Activated T-helper 17 cell treated with anti-CD3 and anti-CD28 coated beads, Interleukin-2, amount 50 U/mL, for 72 hours (primary cell): ENCODE data around the gene B3GAT2. TPM values are rescaled to one million over a fixed set of nuclear protein-coding genes. Genes with fewer than 3 reads are reported as not detected.
A peak's percentile ranks its signal among the peaks of the same experiment; 100 is the strongest.

ENCODE experiments used
- ATAC-seq: fragments of 150-1000 bp; cut with Tn5 transposase; replicated peaks from 2 replicates; pipeline ENCODE4 v1.10.0; 2021; ENCODE audit warnings: mild to moderate bottlenecking, moderate library complexity
- H3K27ac Mint-ChIP-seq: one replicate; pipeline ENCODE4 v1.8.0; 2022; ENCODE audit warnings: mixed read lengths
- H3K27me3 Mint-ChIP-seq: one replicate; pipeline ENCODE4 v1.8.0; 2022; ENCODE audit warnings: mixed read lengths
- H3K36me3 Mint-ChIP-seq: one replicate; pipeline ENCODE4 v1.8.0; 2022; ENCODE audit warnings: low read depth, mild to moderate bottlenecking, mixed read lengths
- H3K4me1 Mint-ChIP-seq: one replicate; pipeline ENCODE4 v1.8.0; 2022; ENCODE audit warnings: mixed read lengths
- H3K4me3 Mint-ChIP-seq: one replicate; pipeline ENCODE4 v1.8.0; 2022; ENCODE audit warnings: mild to moderate bottlenecking, mixed read lengths
- H3K9me3 Mint-ChIP-seq: one replicate; pipeline ENCODE4 v1.8.0; 2022; ENCODE audit warnings: mixed read lengths
- total RNA-seq, 2 donors: library from RNA; stranded (reverse); gene quantifications; one replicate each; pipeline ENCODE4 v1.2.3, GENCODE V29; 2022

Gene B3GAT2
- total RNA-seq, 2 donors from 2014 or later = not detected

DNA sequence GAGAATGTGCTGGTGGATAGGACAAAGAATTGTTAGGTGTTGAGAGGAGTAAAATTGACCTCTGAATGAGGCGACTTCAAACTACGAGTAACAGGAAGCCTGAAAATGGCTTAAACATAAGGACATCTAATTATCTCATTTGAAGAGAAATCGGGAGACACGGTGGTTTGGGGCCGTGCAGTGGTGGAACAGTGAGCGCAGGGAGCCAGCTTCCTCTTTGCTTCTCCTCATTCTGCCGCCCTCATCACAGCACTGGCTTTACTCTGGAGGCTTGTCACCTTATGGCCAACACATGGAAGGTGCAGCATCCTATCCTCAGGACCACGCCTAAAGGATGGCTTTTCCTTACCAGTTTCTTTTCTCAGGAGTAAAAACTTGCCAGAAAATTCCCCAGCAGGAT, 114.3 kb downstream of the B3GAT2 start:
- Mint-ChIP-seq H3K36me3 (peaks cover 39% of the 10 kb centered on the region), H3K4me1 (peaks cover 6% of the 10 kb centered on the region), H3K27ac (no peak overlapping the region), H3K4me3 (no peak overlapping the region), H3K27me3 (no peaks in the 10 kb centered on the region), H3K9me3 (no peaks in the 10 kb centered on the region)
- ATAC-seq = no peak

DNA sequence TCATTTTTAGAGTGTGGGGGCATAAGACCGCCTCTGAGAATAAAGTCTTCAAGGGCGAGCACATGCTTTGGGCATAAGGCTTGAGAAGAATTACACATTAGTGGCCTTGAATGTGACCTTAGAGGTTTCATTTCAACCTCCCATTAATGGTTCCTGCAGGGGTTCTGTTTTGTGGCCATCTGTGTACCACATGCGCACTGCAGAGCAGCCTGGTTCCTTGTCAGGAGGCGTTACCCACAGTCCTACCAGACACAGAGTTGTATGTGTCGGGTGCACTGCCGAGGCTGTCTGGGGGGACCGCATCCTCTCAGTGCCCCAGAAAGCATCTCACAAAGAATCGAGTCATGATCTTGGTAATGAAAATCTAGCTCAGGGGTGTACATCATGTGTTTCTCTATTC, 115.7 kb downstream of the B3GAT2 start:
- ATAC-seq = no peak
- H3K27me3 Mint-ChIP-seq = no peaks in the 10 kb centered on the region
- H3K4me1 Mint-ChIP-seq = peaks cover 6% of the 10 kb centered on the region
- H3K36me3 Mint-ChIP-seq = peaks cover 44% of the 10 kb centered on the region
- no peak overlapping the region for H3K27ac Mint-ChIP-seq
- no peak overlapping the region for H3K4me3 Mint-ChIP-seq
- H3K9me3 Mint-ChIP-seq = no peaks in the 10 kb centered on the region

DNA sequence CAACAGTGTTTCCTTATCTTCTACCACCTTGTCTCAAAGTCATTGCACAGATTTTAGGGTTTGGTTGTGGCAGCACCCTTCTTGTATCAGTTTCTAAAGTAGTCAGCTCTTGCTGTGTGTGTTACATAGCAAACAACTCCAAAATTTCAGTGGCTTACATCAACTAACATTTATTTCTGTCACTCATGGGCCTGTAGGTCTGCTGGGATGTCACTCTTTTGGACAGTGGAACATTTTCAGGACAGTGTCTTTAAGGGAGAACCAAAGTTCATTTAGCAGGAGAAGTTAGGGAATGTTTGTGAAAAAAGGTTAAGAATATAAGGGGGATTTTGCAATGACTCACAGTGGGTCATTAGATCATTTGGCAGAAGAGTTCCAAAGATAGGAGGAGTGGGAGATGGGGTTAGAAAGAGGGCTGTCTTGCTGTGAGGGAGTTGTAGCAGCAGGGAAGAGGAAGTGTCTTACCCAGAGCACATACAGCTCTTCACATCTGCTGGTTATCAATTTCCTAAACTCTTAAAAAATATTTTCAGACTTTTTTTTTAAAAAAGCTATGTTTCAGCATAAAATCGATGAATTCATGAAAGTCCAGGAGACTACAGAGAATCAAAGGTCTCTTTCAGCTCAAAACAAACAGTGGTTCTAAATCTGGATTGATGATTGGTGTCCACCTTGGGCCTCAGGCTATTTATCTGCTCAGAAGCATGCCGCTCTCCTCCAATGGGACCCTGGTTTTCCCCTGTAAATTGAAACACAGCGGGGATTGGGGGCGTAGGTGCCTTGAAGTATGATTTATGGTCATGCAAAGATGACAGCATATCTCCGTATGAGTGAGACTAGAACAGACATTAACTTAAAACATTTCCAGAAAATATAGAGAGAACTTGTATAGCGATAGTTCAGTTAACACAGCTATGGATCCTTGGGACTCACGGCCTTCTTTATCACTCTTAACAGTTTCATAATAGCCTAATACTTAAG, 117.3 kb downstream of the B3GAT2 start:
- ATAC-seq = peak; percentile 53
- Mint-ChIP-seq H3K4me3 (no peak overlapping the region), H3K27ac (no peak overlapping the region), H3K27me3 (no peaks in the 10 kb centered on the region), H3K9me3 (no peaks in the 10 kb centered on the region), H3K4me1 (peaks cover 4% of the 10 kb centered on the region), H3K36me3 (peaks cover 35% of the 10 kb centered on the region)

DNA sequence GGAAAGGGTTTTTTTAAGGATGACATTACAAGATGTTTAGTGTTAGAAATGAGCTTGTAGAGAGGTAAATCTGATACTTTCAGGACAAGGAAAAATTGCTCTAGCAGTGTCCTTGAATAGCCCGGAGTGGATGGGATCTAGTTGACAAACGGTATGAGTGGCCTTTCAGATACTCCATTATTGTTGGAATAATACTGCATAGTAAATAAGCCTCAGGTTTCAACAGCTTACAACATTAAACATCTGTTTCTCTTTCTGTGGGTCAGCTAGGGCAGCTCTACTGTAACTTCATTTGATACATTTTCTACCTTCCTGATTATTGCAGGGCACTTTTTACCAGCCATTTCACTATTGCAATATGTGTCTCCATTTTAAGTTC, 118.0 kb downstream of the B3GAT2 start:
- H3K36me3 Mint-ChIP-seq = peaks cover 37% of the 10 kb centered on the region
- H3K27me3 Mint-ChIP-seq = no peaks in the 10 kb centered on the region
- no peak overlapping the region for H3K4me3 Mint-ChIP-seq
- peaks cover 4% of the 10 kb centered on the region for H3K4me1 Mint-ChIP-seq
- no peaks in the 10 kb centered on the region for H3K9me3 Mint-ChIP-seq
- no peak overlapping the region for H3K27ac Mint-ChIP-seq
- ATAC-seq = no peak

DNA sequence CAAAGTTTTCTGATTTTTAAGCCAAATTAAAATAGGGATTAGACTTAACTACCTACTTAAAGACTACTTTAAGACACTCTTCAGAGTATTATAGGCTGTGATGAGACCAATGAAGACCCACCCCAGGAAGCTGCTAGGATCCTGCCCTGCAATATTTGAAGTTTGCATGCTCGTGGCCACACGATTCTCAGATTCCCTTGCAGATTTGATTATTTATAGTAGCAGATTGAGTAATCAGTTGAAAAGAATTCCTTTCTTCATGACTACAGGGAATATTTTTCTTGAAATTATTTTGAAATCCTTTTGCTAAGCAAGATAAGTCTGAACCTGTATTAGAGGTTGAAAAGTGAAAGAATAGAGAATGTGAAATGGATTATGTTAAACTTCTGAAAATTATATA, 122.3 kb downstream of the B3GAT2 start:
- H3K27ac Mint-ChIP-seq = no peak overlapping the region
- H3K9me3 Mint-ChIP-seq = no peaks in the 10 kb centered on the region
- ATAC-seq = no peak
- peaks cover 4% of the 10 kb centered on the region for H3K4me1 Mint-ChIP-seq
- peaks cover 31% of the 10 kb centered on the region for H3K36me3 Mint-ChIP-seq
- no peaks in the 10 kb centered on the region for H3K27me3 Mint-ChIP-seq
- H3K4me3 Mint-ChIP-seq = no peak overlapping the region

DNA sequence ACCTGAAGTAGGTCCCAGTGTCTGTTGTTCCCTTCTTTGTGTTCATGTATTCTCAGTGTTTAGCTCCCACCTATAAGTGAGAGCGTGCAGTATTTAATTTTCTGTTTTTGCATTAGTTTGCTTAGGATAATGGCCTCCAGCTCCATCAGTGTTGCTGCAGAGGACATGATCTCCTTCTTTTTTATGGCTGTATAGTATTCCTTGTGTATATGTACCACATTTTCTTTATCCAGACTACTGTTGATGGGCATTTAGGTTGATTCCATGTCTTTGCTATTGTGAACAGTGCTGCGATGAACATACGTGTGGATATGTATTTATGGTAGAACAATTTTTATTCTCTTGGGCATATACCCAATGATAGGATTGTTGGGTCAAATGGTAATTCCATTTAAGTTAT, 125.4 kb downstream of the B3GAT2 start:
- Mint-ChIP-seq H3K4me1 (peaks cover 8% of the 10 kb centered on the region), H3K9me3 (no peaks in the 10 kb centered on the region), H3K27me3 (no peaks in the 10 kb centered on the region), H3K36me3 (peaks cover 12% of the 10 kb centered on the region), H3K4me3 (no peak overlapping the region), H3K27ac (no peak overlapping the region)
- no peak for ATAC-seq

DNA sequence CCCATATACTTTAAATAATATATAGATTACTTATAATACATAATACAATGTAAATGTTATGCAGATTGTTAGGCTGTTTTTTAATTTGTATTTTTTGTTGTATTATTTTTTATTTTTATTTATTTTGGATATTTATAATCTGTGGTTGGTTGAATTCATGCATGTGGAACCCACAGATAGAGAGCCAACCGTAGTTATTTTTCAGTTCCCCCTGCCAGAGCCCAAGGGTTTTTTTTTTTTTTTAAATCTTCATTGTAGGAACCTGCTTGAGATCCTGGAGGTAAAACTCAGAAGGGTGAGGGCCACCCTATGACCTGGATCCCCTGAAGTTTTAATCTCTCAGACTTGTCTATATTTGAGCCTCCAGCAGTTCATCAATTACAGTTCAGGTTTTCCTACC, 133.2 kb downstream of the B3GAT2 start:
- H3K27ac Mint-ChIP-seq = no peak overlapping the region
- no peak for ATAC-seq
- no peaks in the 10 kb centered on the region for H3K27me3 Mint-ChIP-seq
- no peak overlapping the region for H3K4me3 Mint-ChIP-seq
- no peaks in the 10 kb centered on the region for H3K9me3 Mint-ChIP-seq
- H3K36me3 Mint-ChIP-seq = peaks cover 24% of the 10 kb centered on the region
- peaks cover 5% of the 10 kb centered on the region for H3K4me1 Mint-ChIP-seq

DNA sequence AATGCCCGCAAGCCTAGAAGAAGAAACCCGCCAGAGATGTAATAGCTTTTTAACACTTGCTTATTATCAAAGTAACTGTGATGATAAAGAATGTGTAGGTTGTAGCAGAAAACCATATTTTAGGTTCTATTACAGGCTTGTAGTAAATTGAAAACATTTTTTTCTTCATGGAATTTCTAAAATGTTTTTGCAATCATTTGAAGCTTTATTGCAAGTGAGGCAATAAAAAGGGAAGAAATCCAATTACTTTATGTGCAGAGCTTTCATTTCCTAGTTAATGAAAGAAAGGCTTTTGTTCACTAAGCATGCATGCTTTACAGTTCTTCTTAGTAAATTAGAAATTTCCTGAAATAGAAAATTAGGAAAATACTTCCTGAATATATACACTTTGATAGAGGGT, 135.1 kb downstream of the B3GAT2 start:
- Mint-ChIP-seq H3K27me3 (no peaks in the 10 kb centered on the region), H3K9me3 (no peaks in the 10 kb centered on the region), H3K4me1 (no peaks in the 10 kb centered on the region), H3K27ac (no peak overlapping the region), H3K4me3 (no peak overlapping the region), H3K36me3 (peaks cover 24% of the 10 kb centered on the region)
- ATAC-seq = no peak

DNA sequence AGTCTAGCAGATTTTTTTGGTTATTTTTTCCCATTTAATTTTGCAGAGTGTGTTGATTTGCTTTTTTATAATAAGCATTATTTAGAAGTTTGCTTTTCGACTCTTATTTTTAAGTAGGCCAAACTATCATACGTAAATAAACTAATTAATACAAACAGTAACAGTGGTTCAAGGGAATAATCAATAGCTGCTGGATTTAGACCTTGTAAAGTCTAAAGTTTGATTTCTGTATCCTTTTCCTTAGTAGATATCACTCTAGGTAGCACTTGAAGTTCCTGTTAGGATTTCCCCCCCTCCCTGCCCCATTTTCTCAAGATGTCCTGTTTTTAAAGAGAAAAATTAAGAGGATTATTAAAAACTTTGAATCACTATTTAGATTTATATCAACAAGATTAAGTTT, 136.1 kb downstream of the B3GAT2 start:
- Mint-ChIP-seq H3K27ac (no peak overlapping the region), H3K27me3 (no peaks in the 10 kb centered on the region), H3K4me1 (no peaks in the 10 kb centered on the region), H3K9me3 (no peaks in the 10 kb centered on the region), H3K4me3 (no peak overlapping the region), H3K36me3 (peaks cover 24% of the 10 kb centered on the region)
- ATAC-seq = no peak

DNA sequence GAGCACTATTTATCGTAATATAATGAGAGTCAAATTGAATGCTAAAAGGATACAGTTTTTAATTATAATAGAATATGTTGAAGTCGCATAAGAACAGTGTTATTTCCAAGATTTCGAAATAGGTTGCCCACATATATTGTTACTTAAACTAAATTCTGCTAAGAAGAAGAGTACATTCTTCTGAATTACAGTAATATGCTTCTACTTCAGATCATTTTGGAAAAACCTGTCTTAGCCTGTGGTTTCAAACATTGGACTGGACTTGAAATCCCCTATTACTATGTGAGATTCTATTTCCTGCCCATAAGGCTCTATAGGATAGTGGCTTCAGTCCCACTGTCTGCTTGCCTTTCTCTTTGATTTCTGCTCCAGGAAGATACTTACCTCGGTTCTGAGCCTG, 137.2 kb downstream of the B3GAT2 start:
- ATAC-seq = no peak
- Mint-ChIP-seq H3K9me3 (no peaks in the 10 kb centered on the region), H3K36me3 (peaks cover 24% of the 10 kb centered on the region), H3K27ac (no peak overlapping the region), H3K4me1 (peaks cover 2% of the 10 kb centered on the region), H3K27me3 (no peaks in the 10 kb centered on the region), H3K4me3 (no peak overlapping the region)

DNA sequence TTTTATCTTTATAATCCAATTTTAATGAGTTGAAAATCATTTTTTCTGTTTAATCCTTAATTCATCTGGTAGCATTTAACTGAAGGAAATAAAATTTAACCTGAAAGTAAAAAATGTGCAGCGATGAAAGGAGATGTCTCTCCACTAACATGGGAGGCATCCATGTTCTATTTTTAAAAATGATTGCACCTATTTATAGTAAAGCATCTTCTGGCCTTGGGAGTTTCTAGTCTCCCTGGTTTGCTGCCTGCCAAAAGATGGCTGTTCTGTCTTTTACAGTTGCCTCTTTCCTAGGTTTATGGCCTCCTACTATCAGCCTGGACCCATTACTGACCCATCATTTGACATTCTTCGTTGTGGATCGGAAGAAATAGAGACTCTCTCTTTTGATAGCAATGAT, 143.0 kb downstream of the B3GAT2 start:
- H3K9me3 Mint-ChIP-seq = no peaks in the 10 kb centered on the region
- no peak overlapping the region for H3K4me3 Mint-ChIP-seq
- H3K27ac Mint-ChIP-seq = no peak overlapping the region
- peaks cover 25% of the 10 kb centered on the region for H3K36me3 Mint-ChIP-seq
- no peak for ATAC-seq
- no peaks in the 10 kb centered on the region for H3K27me3 Mint-ChIP-seq
- H3K4me1 Mint-ChIP-seq = peaks cover 4% of the 10 kb centered on the region

DNA sequence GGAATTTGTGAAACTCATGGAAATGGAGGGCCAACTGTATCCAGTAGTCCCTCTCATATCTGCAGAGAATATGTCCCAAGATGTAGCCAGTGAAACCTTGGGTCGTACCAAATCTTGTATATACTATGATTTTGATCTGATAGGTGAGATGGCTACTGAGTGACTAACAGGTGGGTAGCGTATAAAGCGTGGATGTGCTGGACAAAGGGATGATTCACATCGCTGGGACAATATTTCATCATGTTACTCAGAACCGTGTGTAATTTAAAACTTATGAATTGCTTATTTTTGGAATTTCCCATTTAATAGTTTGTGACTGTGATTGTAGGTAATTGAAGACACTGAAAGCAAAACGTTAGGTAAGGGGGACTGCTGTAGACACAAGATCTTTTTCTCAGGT, 145.1 kb downstream of the B3GAT2 start:
- H3K9me3 Mint-ChIP-seq = no peaks in the 10 kb centered on the region
- no peaks in the 10 kb centered on the region for H3K27me3 Mint-ChIP-seq
- H3K27ac Mint-ChIP-seq = no peak overlapping the region
- ATAC-seq = no peak
- no peak overlapping the region for H3K4me3 Mint-ChIP-seq
- peaks cover 4% of the 10 kb centered on the region for H3K4me1 Mint-ChIP-seq
- peaks cover 38% of the 10 kb centered on the region for H3K36me3 Mint-ChIP-seq
